ENCODE data around the gene DNTTIP2.
"Not testable (repeated sequence)": the region's sequence is repeated elsewhere in the genome, so short reads cannot be mapped to it uniquely, and the experiment has no call there.

The DNTTIP2 gene

DNA sequence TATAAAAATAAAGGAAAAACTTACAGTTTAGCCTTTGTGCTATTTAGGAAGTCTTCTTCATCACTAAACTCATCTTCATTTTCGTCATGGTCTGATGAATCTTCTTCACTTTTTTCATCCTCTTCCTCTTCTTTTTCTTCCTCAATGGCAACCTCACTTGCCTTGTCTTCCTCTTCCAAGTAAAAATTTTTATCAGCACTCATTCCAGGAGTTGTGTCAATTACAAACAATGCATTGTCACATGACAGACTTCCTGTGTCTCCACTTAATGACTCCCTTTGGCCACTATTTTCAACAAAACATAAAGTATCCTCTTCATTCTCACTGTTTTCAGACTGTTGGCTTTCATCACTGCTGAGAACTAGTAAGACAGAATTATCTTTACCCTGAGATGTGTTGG is 2.8 kb downstream of the DNTTIP2 start:
- DNase-seq (ENCODE audit: low spot score): no peak

DNA sequence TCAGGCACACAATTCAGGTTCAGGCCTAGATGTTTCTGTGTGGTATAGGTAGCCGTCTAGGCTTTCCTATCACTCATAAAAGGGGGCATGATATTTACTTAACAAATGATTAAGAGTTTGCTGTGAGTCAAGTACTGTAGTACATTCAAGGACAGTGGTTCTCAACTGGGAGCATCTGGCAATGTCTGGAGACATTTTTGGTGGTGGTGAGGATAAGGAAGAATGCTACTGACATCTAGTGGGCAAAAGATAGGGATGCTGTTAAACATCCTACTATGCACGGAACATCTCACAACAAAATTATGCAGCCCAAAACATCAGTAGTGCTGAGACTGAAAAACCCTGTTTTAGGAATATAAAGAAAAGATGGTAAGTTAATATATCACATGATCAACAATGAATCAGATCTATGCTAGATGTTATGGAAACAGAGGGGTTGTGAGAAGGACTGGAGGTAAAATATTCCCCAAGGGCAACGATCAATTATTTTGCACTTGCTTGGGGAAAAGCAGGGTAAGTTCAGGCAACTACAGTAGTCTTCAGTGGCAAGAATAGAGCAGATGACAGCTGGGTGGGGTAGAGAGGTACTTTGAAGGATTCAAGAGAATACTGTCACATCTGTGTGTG is 4.9 kb downstream of the DNTTIP2 start:
- DNase-seq (ENCODE audit: low spot score): no peak

GRCh38 chr1:93871366-93871765 is 7.6 kb downstream of the DNTTIP2 start:
- no peak for DNase-seq (ENCODE audit: low spot score)

DNA sequence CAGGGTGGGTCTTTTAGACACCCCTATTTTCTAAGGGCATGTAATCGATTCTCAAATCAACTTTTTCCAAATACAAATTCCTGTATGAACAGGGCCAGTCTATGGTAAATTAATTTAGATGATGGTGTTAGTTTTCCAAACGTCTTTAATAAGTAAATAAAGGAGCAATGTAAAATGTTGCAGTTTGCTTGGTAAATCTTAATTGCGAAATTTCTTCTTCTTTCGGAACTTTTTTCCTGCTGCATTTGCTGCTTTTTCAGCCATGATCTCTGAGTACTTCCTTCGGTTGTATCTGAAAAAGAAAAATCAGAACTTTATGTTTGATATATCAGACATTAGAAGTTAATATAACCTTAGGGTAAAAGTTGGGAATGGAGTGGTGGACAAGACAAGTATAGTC is 9.4 kb downstream of the DNTTIP2 start:
- no peak for DNase-seq (ENCODE audit: low spot score)

- DNase-seq (ENCODE audit: low spot score): not testable (repeated sequence)
These were observed 10.5 kb downstream of the DNTTIP2 start for GRCh38 chr1:93868492-93868891.

DNA sequence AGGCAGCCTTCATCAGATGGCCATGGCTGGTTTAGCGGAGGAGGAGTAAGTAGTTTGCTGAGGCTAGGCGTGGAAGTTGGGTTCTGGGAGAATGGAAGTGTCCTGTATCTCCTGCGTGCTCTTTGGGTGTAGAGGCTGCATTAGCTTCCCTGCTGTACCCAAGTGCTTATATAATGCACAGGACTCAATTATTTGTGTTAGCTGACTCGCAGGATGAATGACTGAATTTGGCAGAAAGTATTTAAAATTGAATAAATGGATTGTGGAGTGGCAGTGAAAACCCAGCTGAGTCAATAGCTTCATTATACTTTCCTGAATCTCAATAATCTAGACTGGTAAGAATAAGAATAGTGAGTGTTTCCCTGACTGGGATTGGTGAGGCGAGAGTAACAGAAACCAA is 13.8 kb downstream of the DNTTIP2 start:
- DNase-seq (ENCODE audit: low spot score): no peak

DNA sequence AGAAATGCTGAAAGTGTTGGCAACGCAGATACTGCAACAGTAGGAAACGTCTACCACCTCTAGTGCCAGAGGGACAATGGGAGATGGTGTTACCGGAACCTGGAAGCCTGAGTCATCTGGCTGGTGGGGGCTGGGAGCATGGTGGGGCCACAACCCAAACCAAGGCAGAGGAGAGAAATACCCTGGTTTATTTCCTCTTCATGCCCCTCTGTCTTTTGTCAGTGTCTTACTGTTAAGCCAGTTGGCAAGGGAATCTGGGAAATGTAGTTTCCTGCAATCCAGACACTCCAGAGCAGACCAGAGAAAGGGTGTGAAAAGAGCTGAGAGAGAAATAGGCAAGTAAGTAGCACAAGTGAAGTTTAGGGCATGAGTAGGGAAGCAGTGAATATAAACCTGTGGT is 14.8 kb downstream of the DNTTIP2 start:
- no peak for DNase-seq (ENCODE audit: low spot score)

DNA sequence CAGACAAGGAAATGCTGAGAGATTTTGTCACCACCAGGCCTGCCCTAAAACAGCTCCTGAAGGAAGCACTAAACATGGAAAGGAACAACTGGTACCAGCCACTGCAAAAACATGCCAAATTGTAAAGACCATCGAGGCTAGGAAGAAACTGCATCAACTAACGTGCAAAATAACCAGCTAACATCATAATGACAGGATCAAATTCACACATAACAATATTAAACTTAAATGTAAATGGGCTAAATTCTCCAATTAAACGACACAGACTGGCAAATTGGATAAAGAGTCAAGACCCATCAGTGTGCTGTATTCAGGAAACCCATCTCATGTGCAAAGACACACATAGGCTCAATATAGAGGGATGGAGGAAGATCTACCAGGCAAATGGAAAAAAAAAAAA is 21.4 kb downstream of the DNTTIP2 start:
- DNase-seq (ENCODE audit: low spot score): not testable (repeated sequence)

DNA sequence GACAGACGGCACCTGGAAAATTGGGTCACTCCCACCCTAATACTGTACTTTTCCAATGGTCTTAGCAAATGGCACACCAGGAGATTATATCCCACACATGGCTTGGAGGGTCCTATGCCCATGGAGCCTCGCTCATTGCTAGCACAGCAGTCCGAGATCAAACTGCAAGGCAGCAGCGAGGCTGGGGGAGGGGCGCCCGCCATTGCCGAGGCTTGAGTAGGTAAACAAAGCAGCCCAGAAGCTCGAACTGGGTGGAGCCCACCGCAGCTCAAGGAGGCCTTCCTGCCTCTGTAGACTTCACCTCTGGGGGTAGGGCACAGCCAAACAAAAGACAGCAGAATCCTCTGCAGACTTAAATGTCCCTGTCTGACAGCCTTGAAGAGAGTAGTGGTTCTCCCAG is 23.0 kb downstream of the DNTTIP2 start:
- DNase-seq (ENCODE audit: low spot score): not testable (repeated sequence)

DNA sequence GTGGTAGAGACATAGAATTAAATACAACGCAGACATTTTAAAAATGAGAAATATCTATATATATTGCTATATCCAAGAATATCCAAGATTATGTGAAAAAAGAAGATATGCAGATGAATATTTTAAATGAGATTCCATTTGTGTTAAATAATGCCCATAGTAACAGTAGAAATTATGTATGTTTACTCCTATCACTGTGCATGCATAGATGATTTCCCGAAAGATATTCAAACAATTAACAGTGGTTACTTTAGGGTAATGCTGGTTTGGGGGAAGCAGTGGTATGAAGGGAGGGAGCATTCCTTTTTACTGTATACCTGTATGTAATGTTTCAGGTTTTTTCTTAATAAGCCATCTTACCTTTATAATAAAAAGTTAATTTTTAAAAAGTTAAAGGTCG is 25.1 kb downstream of the DNTTIP2 start:
- DNase-seq (ENCODE audit: low spot score): no peak

DNA sequence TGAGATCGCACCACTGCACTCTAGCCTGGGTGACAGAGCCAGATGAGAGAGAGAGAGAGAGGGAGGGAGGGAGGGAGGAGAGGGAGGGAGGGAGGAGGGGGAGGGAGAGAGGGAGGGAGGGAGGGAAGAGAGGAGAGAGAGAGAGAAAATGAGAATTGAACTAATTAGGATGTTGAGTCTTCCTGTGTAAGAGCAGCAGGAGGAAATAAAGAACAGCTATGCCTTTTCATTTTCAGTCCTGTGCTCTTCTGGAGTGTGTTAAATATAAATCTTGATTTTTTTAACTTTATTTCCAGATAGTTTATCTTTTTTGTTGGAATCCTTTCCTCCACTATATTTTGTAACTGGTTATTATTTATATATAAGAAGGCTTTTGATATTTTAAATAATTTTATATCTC is 27.1 kb downstream of the DNTTIP2 start:
- no peak for DNase-seq (ENCODE audit: low spot score)

GRCh38 chr1:93851327-93851712 is 27.7 kb downstream of the DNTTIP2 start:
- DNase-seq (ENCODE audit: low spot score): no peak

GRCh38 chr1:93850687-93851326 is 28.2 kb downstream of the DNTTIP2 start:
- DNase-seq (ENCODE audit: low spot score): not testable (repeated sequence)

- no peak for DNase-seq (ENCODE audit: low spot score)
These were observed 30.6 kb downstream of the DNTTIP2 start for GRCh38 chr1:93848350-93848883.

- peak; percentile 73 for DNase-seq (ENCODE audit: low spot score)
These were observed 31.2 kb downstream of the DNTTIP2 start for GRCh38 chr1:93847811-93848288.

DNA sequence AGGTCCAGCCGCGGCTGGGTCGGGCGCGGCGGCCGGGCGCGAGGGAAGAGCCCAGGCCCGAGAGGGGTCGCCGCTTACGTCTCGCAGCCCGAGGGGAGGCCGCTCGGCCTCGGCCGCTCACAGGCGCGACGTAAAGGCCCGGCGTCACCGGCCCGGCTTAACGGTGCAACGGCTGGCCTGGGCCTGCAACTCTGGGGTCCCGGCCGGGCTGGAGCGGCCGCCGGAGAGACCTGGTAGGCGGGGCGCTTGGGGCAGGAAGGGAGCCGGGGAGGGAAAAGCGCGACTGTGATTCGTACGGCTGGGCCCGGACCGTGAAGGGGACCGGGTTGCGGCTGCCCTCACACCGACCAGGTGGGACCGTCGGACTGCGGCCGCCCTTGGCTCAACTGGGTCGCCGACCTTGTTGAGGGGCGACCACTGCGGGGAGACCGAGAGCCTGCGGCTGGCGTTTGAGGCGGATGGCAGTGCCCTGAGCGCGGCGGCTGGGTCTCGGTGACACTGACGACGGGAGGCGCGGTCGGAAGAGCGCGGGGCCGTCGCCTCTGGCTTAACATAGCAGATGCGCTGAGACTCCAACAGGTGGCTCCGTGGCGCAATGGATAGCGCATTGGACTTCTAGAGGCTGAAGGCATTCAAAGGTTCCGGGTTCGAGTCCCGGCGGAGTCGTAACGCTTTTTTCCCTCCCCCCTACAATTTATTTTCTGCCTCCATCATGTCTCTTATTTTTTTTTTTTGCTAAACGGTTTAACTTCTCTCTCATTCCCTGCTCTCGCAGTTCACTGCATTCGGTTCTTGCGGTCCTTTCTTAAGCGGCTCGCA is 31.8 kb downstream of the DNTTIP2 start:
- DNase-seq (ENCODE audit: low spot score): peak; percentile 86

GRCh38 chr1:93846206-93846991 is 32.6 kb downstream of the DNTTIP2 start:
- peak; percentile 87 for DNase-seq (ENCODE audit: low spot score)

GRCh38 chr1:93845538-93846205 is 33.3 kb downstream of the DNTTIP2 start:
- peak; percentile 47 for DNase-seq (ENCODE audit: low spot score)

DNA sequence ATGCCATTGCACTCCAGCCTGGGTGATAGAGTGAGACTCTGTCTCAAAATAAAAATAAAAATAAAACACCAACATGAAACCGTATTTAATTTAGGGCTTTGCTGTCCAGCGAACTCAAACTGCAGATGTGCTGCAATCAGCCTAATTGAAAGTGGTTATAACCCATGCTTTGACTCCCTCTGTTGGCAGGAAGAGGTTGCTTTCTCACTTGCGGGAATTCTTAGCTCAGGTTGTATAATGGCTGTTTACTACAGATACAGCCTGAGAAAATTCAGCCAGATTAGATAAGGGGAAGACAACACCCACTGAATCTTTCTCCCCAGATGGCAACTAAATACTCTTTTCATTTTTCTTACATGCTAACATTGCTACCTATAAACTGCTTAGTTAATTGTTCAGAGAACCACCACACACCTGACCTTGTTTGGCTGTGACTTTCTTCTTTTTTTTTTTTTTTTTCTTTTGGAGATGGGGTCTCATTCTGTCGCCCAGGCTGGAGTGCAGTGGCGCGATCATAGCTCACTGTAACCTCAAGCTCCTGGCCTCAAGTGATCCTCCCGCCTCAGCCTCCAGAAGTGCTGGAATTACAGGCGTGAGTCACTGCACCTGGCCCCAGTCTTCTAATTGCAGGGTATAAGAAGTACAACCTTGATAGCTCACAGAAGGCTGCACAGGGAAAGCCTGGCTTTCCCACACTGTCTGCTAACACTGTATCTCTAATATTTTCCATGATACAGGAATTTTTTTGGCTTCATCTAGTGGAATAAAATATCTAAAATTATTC is 34.6 kb downstream of the DNTTIP2 start:
- peak; percentile 77 for DNase-seq (ENCODE audit: low spot score)

DNA sequence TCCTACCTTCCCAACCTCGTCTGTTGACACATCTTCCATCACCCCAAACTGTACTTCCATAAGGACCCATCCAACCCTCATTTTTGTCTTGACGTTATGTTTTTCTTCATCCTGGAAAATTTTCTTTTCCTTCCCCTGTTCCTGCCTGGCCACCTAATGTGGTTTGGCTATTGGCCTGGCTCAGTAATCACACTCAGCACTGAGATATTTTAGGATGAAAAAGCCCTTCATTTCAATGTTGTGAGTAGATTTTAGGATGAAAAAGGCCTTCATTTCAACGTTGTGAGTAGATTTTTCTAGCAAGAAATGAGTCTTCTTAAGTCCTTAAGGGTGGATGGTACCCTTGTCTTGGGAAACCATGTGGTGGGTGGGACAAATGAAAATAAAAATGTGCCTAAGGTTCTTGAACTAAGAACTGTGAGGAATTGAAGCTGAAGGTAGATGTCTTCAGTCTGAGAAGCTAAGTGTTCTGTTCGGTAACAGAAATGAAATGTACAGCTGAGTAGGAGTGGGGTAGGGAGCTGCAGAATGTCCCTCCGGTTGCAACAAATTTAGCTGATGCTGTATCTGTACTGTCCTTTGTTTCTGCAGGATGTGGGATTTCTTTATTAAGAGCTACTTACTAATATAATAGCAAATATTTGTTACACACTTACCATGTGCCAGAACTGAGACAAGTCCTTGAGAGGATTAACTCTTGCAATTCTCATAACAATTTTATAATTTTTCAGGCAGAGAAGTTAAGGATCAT is 36.1 kb downstream of the DNTTIP2 start:
- DNase-seq (ENCODE audit: low spot score): no peak

Data from LoVo (cell line).